Measurements from ENCODE around the gene GJA9.

GRCh38 chr1:38840281-38840680 lies 41.1 kb downstream of the GJA9 start:
- TF ChIP-seq CTCF (conservative IDR thresholded peaks at IDR 0.05; ENCODE audit: low read depth, low read length) (no peak), EZH2 (IDR thresholded peaks at IDR 0.05; ENCODE audit: borderline replicate concordance, low read depth, low read length, poor library complexity, severe bottlenecking) (no peak)
